ENCODE data around the gene AFF1.

AFF1 gene

GRCh38 chr4:87037671-87038334, 103.0 kb downstream of the AFF1 start:
- no peak for DNase-seq

- peak; percentile 70 for DNase-seq
These were observed 104.2 kb downstream of the AFF1 start for GRCh38 chr4:87038837-87039615.

- DNase-seq: no peak
These were observed 106.3 kb downstream of the AFF1 start for GRCh38 chr4:87041141-87041540.

- no peak for DNase-seq
These were observed 107.4 kb downstream of the AFF1 start for GRCh38 chr4:87042221-87042620.

- no peak for DNase-seq
These were observed 108.4 kb downstream of the AFF1 start for GRCh38 chr4:87042986-87043820.

GRCh38 chr4:87044511-87045233, 109.9 kb downstream of the AFF1 start:
- DNase-seq: no peak

- no peak for DNase-seq
These were observed 110.4 kb downstream of the AFF1 start for GRCh38 chr4:87045234-87045558.

GRCh38 chr4:87045659-87046058, 110.8 kb downstream of the AFF1 start:
- no peak for DNase-seq

GRCh38 chr4:87046121-87046551, 111.3 kb downstream of the AFF1 start:
- DNase-seq: no peak

- DNase-seq: no peak
These were observed 112.5 kb downstream of the AFF1 start for GRCh38 chr4:87047281-87047798.

GRCh38 chr4:87049508-87049907, 114.7 kb downstream of the AFF1 start:
- no peak for DNase-seq

- no peak for DNase-seq
These were observed 115.8 kb downstream of the AFF1 start for GRCh38 chr4:87050596-87050995.

GRCh38 chr4:87051121-87051713, 116.4 kb downstream of the AFF1 start:
- no peak for DNase-seq

- DNase-seq: no peak
These were observed 117.8 kb downstream of the AFF1 start for GRCh38 chr4:87052615-87053014.

- DNase-seq: no peak
These were observed 118.4 kb downstream of the AFF1 start for GRCh38 chr4:87053176-87053658.

- DNase-seq: no peak
These were observed 119.3 kb downstream of the AFF1 start for GRCh38 chr4:87053802-87054767.

GRCh38 chr4:87054900-87055299, 120.1 kb downstream of the AFF1 start:
- no peak for DNase-seq

GRCh38 chr4:87055311-87055710, 120.5 kb downstream of the AFF1 start:
- DNase-seq: no peak

- no peak for DNase-seq
These were observed 122.1 kb downstream of the AFF1 start for GRCh38 chr4:87056881-87057280.

- DNase-seq: no peak
These were observed 123.1 kb downstream of the AFF1 start for GRCh38 chr4:87057835-87058355.
